ENCODE measurements around the gene FUNDC1. TPM values are rescaled to one million over a fixed set of nuclear protein-coding genes. Genes with fewer than 3 reads are reported as not detected.

Gene FUNDC1
- total RNA-seq, 2 experiments from 2014 or later, result 11.6 to 11.9 TPM

DNA sequence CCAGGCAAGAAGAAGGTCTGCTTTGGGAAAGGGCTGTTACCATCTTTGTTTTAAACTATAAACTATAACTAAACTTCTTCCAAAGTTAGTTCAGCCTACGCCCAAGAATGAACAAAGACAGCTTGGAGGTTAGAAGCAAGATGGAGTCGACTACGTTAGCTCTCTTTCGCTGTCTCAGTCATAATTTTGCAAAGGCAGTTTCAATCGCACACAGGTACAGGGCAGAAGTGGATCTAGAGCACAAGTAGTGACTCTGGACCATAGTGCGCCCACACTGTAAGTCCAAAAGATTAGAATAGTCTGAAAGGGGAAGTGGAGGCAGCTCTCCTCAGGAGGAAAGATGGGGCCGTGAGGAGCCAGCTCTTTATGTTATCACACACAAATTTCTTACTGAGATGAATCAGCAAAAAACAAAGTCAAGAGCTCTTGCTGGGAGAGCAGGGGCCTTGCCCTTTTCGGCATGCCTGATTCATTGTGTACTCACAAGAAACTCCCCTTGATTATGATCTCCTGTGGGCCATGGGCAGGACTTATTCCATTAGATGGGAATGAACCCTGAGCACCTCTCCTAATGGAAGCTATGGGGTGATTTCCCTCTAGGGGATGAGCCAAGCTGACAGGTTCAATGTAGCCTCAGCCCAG is 58.6 kb downstream of the FUNDC1 start:
- TF ChIP-seq, protein P1, sequence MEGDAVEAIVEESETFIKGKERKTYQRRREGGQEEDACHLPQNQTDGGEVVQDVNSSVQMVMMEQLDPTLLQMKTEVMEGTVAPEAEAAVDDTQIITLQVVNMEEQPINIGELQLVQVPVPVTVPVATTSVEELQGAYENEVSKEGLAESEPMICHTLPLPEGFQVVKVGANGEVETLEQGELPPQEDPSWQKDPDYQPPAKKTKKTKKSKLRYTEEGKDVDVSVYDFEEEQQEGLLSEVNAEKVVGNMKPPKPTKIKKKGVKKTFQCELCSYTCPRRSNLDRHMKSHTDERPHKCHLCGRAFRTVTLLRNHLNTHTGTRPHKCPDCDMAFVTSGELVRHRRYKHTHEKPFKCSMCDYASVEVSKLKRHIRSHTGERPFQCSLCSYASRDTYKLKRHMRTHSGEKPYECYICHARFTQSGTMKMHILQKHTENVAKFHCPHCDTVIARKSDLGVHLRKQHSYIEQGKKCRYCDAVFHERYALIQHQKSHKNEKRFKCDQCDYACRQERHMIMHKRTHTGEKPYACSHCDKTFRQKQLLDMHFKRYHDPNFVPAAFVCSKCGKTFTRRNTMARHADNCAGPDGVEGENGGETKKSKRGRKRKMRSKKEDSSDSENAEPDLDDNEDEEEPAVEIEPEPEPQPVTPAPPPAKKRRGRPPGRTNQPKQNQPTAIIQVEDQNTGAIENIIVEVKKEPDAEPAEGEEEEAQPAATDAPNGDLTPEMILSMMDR (IDR thresholded peaks at IDR 0.05), result no peak
- no peaks in the 10 kb centered on the region for H3K27me3 Mint-ChIP-seq
- DNase-seq (no peak), ATAC-seq (no peak)
- H3K4me3 Mint-ChIP-seq, result no peak overlapping the region
- no peaks in the 10 kb centered on the region for H3K4me1 Mint-ChIP-seq (ENCODE audit: low read depth)
- H3K9me3 Mint-ChIP-seq, result no peaks in the 10 kb centered on the region
- intact Hi-C loops (cut with micrococcal nuclease), result no loop called here
- ChIA-PET POLR2A (no interaction called here), CTCF (interaction anchor here (1.2 kb wide), 1 partner anchor 11 kb away, joined by 3 read pairs; no protein-coding TSS in a partner anchor)
- H3K36me3 Mint-ChIP-seq (ENCODE audit: low read depth), result no peaks in the 10 kb centered on the region
- no peak overlapping the region for H3K27ac Mint-ChIP-seq

DNA sequence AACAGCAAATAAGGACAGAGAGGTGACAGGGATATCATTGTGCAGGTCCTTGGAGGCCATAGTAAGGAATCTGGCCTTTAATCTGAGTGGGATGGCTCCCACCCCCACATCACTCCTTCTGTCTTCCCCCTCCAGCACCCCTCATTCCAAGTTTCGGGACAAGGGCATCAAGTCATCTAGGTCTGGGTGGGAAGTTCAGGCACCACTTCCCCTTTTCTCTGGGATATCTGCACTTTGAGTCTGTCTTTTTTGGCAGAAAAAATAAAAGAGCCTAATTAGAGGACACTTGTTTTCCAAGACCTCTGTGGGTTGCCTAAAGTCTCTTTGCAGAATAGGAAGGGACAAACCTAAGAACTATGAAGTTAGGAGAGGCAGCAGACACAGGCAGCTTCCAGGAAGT is 60.1 kb downstream of the FUNDC1 start:
- no peaks in the 10 kb centered on the region for H3K9me3 Mint-ChIP-seq
- TF ChIP-seq, protein P1 (IDR thresholded peaks at IDR 0.05), result no peak
- H3K27ac Mint-ChIP-seq, result no peak overlapping the region
- H3K27me3 Mint-ChIP-seq, result no peaks in the 10 kb centered on the region
- intact Hi-C loops (cut with micrococcal nuclease), result no loop called here
- ChIA-PET CTCF (no interaction called here), POLR2A (no interaction called here)
- DNase-seq, result no peak
- ATAC-seq, result no peak
- H3K4me3 Mint-ChIP-seq, result no peak overlapping the region
- H3K4me1 Mint-ChIP-seq (ENCODE audit: low read depth), result no peaks in the 10 kb centered on the region
- no peaks in the 10 kb centered on the region for H3K36me3 Mint-ChIP-seq (ENCODE audit: low read depth)

DNA sequence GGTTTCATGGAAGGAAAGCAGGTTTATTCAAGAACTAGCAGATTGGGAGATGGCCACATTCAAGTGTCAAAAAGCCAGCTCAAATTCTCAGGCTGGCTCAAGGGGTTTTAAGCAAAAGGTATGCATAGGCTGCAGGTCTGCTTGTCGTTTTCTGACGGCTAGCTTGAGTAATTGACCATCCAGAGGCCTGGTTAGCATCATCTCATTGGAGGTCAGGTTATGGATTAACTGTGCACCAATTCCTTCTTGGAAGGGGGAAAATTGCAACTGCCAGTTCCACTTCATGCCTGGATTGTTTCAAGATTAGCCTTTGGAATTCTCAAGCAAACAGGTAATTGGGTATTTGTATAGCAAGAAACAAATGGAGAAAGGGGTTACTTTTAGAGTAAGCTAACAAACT is 62.1 kb downstream of the FUNDC1 start:
- Mint-ChIP-seq H3K4me1 (ENCODE audit: low read depth) (no peaks in the 10 kb centered on the region), H3K9me3 (no peaks in the 10 kb centered on the region), H3K4me3 (no peak overlapping the region), H3K36me3 (ENCODE audit: low read depth) (no peaks in the 10 kb centered on the region), H3K27me3 (no peaks in the 10 kb centered on the region), H3K27ac (no peak overlapping the region)
- ChIA-PET POLR2A (no interaction called here), CTCF (no interaction called here)
- no peak for DNase-seq
- intact Hi-C loops (cut with micrococcal nuclease), result no loop called here
- no peak for ATAC-seq
- TF ChIP-seq, protein P1 (IDR thresholded peaks at IDR 0.05), result no peak

DNA sequence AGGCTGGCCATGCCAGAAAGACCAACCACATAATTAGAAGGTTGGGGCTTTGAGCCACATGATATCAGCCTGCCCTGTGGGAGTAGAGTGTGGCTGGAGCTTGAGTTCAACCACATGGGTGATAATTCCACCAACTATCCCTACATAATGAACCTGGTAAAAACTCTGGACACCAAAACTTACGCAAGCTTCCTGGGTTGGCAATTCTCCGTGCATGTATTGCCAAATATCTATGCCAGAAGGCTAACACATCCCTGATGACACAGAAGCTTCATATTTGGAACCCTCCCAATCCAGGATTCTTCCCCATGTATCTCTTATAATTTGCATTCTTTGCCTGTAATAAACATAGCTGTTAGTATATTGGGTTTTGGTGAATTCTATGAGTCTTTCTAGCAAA is 68.2 kb downstream of the FUNDC1 start:
- TF ChIP-seq, protein P1 (IDR thresholded peaks at IDR 0.05), result no peak
- Mint-ChIP-seq H3K9me3 (no peaks in the 10 kb centered on the region), H3K4me3 (no peak overlapping the region), H3K4me1 (ENCODE audit: low read depth) (no peaks in the 10 kb centered on the region), H3K36me3 (ENCODE audit: low read depth) (no peaks in the 10 kb centered on the region), H3K27me3 (no peaks in the 10 kb centered on the region), H3K27ac (no peak overlapping the region)
- ChIA-PET CTCF (no interaction called here), POLR2A (no interaction called here)
- intact Hi-C loops (cut with micrococcal nuclease), result no loop called here
- ATAC-seq, result no peak
- DNase-seq, result no peak

Other genes starting within 250 kb of the FUNDC1 start
- under 1 TPM; 0.20 to 0.31 TPM for gene EFHC2, start 199.2 kb downstream of the FUNDC1 start, total RNA-seq